HEK293T (cell line): ENCODE results near the gene LSAMP.

ENCODE experiments used
- ARNT ChIP-seq: fragments of 450-650 bp; IDR thresholded peaks from 2 replicates; pipeline ENCODE4 v1.6.1; 2017; ENCODE audit warnings: mild to moderate bottlenecking
- BHLHE40 ChIP-seq: fragments of 450-650 bp; IDR thresholded peaks from 2 replicates; pipeline ENCODE4 v1.6.1; 2016; ENCODE audit warnings: mild to moderate bottlenecking, moderate library complexity, borderline replicate concordance
- ELF4 ChIP-seq: fragments of 450-650 bp; IDR thresholded peaks from 2 replicates; pipeline ENCODE4 v1.6.1; 2017; ENCODE audit warnings: antibody characterized with exemption
- FOXA1 ChIP-seq: fragments of 450-650 bp; IDR thresholded peaks from 2 replicates; pipeline ENCODE4 v1.6.1; 2016; ENCODE audit warnings: mild to moderate bottlenecking
- FOXK2 ChIP-seq: fragments of 450-650 bp; IDR thresholded peaks from 2 replicates; pipeline ENCODE4 v1.6.1; 2016; ENCODE audit warnings: mild to moderate bottlenecking
- FOXM1 ChIP-seq: fragments of 450-650 bp; IDR thresholded peaks from 2 replicates; pipeline ENCODE4 v1.6.1; 2017; ENCODE audit warnings: mild to moderate bottlenecking, borderline replicate concordance
- HDGF ChIP-seq: fragments of 450-650 bp; IDR thresholded peaks from 2 replicates; pipeline ENCODE4 v1.6.1; 2017; ENCODE audit warnings: antibody characterized with exemption, borderline replicate concordance
- LEF1 ChIP-seq: fragments of 450-650 bp; IDR thresholded peaks from 2 replicates; pipeline ENCODE4 v1.6.1; 2017; ENCODE audit warnings: mild to moderate bottlenecking, borderline replicate concordance
- PKNOX1 ChIP-seq: fragments of 450-650 bp; IDR thresholded peaks from 2 replicates; pipeline ENCODE4 v1.6.1; 2016
- SP1 ChIP-seq: fragments of 450-650 bp; IDR thresholded peaks from 2 replicates; pipeline ENCODE4 v1.6.1; 2017
- TARDBP ChIP-seq: fragments of 450-650 bp; IDR thresholded peaks from 2 replicates; pipeline ENCODE4 v1.6.1; 2016
- ZNF384 ChIP-seq: fragments of 450-650 bp; IDR thresholded peaks from 2 replicates; pipeline ENCODE4 v1.6.1; 2016

DNA sequence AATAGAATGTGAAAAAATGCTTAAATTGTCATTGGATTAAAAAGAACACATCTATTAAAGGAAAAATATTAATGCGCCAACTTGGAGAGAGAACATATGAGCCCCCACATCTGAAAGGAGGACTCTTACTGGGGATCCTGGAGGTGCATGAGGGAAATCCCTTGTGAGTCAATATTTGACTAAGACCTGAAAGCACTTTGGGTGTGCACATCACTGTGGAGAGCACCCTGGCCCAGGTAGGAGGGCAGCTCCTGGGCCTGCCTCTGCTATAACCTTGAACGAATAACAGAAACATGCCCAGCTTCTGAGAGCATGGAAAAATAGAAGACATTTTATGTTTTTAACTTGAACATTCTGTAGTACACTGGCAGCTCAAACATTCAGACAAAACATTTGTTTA lies 622.2 kb downstream of the LSAMP start:
- TF ChIP-seq ELF4 = no peak
- no peak for TF ChIP-seq TARDBP
- no peak for TF ChIP-seq BHLHE40
- no peak for TF ChIP-seq ZNF384
- no peak for TF ChIP-seq ARNT
- no peak for TF ChIP-seq SP1
- TF ChIP-seq HDGF = no peak
- no peak for TF ChIP-seq FOXM1
- TF ChIP-seq FOXA1 = no peak
- TF ChIP-seq FOXK2 = no peak
- no peak for TF ChIP-seq PKNOX1
- no peak for TF ChIP-seq LEF1
